Ascending aorta (tissue), 2 donors: ENCODE measurements around the gene TMEM209. TPM values are rescaled to one million over a fixed set of nuclear protein-coding genes. Genes with fewer than 3 reads are reported as not detected.

Source experiments
- DNase-seq, 2 donors: peaks; one replicate each; pipeline ENCODE4 v3.0.0-alpha.2; 2019; ENCODE audit warnings: low spot score in 2 of 2
- H3K27ac ChIP-seq, 2 donors: fragments of 200-600 bp; sonication (generic); one replicate each; pipeline ENCODE4 v1.5.1; 2016 to 2017; ENCODE audit warnings: mild to moderate bottlenecking in 1 of 2
- H3K27me3 ChIP-seq: fragments of 200-600 bp; sonication (generic); one replicate; pipeline ENCODE4 v1.5.1; 2017
- H3K36me3 ChIP-seq, 2 donors: fragments of 200-600 bp; sonication (generic); one replicate each; pipeline ENCODE4 v1.5.1; 2016
- H3K4me1 ChIP-seq, 2 donors: fragments of 200-600 bp; sonication (generic); one replicate each; pipeline ENCODE4 v1.5.1; 2016 to 2017; ENCODE audit warnings: mild to moderate bottlenecking in 1 of 2
- H3K4me3 ChIP-seq, 2 donors: fragments of 200-600 bp; sonication (generic); one replicate each; pipeline ENCODE4 v1.5.1; 2016 to 2017; ENCODE audit warnings: mild to moderate bottlenecking in 1 of 2
- H3K9me3 ChIP-seq, 2 donors: fragments of 200-600 bp; sonication (generic); one replicate each; pipeline ENCODE4 v1.5.1; 2016
- CTCF ChIP-seq, 3 experiments: fragments of 200-600 bp in 2 of 3; fragments of 450-650 bp in 1 of 3; sonication (generic) in 2 of 3; IDR thresholded peaks; one replicate each; pipeline ENCODE4 v1.5.1; 2016 to 2019; ENCODE audit warnings: antibody characterized with exemption in 3 of 3, mild to moderate bottlenecking in 1 of 3, moderate library complexity in 1 of 3
- intact Hi-C: fragments of 100-400 bp; cut with DNase I; formaldehyde crosslinking; loops from one replicate; pipeline ENCODE4 v1.15.1; 2023
- total RNA-seq: library from RNA; depleted of rRNA; stranded (reverse); fragments of >200 nt; gene quantifications from one replicate; pipeline ENCODE4 v1.1.0, GENCODE V29; 2016

The TMEM209 gene
- total RNA-seq, 1 donor from 2014 or later = 5.3 TPM

DNA sequence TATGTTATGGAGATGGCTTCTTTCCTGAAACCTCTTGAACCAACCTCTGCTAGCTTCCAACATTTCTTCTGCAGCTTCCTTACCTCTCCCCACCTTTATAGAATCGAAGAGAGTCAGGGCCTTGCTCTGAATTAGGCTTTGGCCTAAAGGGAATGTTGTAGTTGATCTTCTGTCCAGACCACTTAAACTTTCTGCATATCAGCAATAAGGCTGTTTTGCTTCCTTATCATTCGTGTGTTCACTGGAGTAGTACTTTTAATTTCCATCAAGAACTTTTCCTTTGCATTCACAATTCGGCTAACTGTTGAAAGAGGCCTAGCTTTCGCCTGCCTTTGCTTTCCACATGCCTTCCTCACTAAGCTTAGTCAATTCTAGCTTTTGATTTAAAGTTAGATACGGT is 86.9 kb downstream of the TMEM209 start:
- Histone ChIP-seq H3K27me3 (no peaks in the 10 kb centered on the region), H3K27ac (no peak overlapping the region), H3K4me1 (no peaks in the 10 kb centered on the region), H3K4me3 (no peak overlapping the region), H3K36me3 (peaks cover 25 to 45% of the 10 kb centered on the region in 2 donors), H3K9me3 (no peaks in the 10 kb centered on the region)
- TF ChIP-seq CTCF (IDR thresholded peaks at IDR 0.05) = no peak
- DNase-seq = no peak
- intact Hi-C loops = no loop called here

GRCh38 chr7:130114776-130115175 is 90.4 kb downstream of the TMEM209 start:
- no peak overlapping the region for H3K4me3 ChIP-seq

More at GRCh38 chr7:130114776-130115175, 90.4 kb downstream of the TMEM209 start:
- H3K36me3 ChIP-seq = peaks cover 9 to 14% of the 10 kb centered on the region in 2 donors
- TF ChIP-seq CTCF (IDR thresholded peaks at IDR 0.05) = no peak
- intact Hi-C loops = no loop called here
- H3K27ac ChIP-seq = no peak overlapping the region
- H3K4me1 ChIP-seq = no peaks in the 10 kb centered on the region
- no peak for DNase-seq
- no peaks in the 10 kb centered on the region for H3K9me3 ChIP-seq
- no peaks in the 10 kb centered on the region for H3K27me3 ChIP-seq

Other genes with a start within 250 kb of the TMEM209 start
- gene ZC3HC1, start 154.0 kb downstream of the TMEM209 start, total RNA-seq = 16.8 TPM
- gene KLHDC10, start 134.9 kb downstream of the TMEM209 start, total RNA-seq = 13.0 TPM
- not detected for gene SSMEM1, start 2.5 kb upstream of the TMEM209 start, total RNA-seq
- not detected for gene CPA2, start 61.5 kb upstream of the TMEM209 start, total RNA-seq
- not detected for gene CPA4, start 87.8 kb upstream of the TMEM209 start, total RNA-seq
- not detected for gene CPA5, start 139.4 kb upstream of the TMEM209 start, total RNA-seq
- gene CPA1, start 175.1 kb upstream of the TMEM209 start, total RNA-seq = not detected
- 4.3 TPM for gene CEP41, start 235.6 kb upstream of the TMEM209 start, total RNA-seq